Measurements from ENCODE around the gene NSG1.

DNA sequence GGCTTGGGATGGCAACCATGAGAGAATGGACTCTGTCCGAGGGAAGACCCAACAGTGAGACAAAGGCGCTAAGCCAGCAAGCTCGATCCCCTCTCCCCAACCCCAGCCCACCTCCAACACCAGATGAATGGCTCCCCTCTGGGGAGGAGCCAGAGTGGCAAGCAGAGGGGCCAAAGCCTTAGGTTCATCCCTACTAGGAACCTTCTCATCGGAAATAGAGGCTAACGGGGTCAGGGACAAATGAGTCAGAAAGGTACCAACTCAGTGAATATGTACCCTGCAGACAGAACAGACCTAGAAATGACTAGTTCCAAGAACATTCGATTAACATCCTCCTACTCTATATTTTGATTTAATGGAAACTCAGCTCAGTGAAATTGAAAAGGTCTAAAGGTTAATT is 73.9 kb downstream of the NSG1 start:
- TF ChIP-seq POLR2A (IDR thresholded peaks at IDR 0.05), result no peak
- TF ChIP-seq, protein P1, sequence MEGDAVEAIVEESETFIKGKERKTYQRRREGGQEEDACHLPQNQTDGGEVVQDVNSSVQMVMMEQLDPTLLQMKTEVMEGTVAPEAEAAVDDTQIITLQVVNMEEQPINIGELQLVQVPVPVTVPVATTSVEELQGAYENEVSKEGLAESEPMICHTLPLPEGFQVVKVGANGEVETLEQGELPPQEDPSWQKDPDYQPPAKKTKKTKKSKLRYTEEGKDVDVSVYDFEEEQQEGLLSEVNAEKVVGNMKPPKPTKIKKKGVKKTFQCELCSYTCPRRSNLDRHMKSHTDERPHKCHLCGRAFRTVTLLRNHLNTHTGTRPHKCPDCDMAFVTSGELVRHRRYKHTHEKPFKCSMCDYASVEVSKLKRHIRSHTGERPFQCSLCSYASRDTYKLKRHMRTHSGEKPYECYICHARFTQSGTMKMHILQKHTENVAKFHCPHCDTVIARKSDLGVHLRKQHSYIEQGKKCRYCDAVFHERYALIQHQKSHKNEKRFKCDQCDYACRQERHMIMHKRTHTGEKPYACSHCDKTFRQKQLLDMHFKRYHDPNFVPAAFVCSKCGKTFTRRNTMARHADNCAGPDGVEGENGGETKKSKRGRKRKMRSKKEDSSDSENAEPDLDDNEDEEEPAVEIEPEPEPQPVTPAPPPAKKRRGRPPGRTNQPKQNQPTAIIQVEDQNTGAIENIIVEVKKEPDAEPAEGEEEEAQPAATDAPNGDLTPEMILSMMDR (IDR thresholded peaks at IDR 0.05), result no peak
